ENCODE measurements around the gene ABHD15.

Gene ABHD15

GRCh38 chr17:29546830-29547229, 20.0 kb downstream of the ABHD15 start:
- no peak for DNase-seq

GRCh38 chr17:29546085-29546484, 20.8 kb downstream of the ABHD15 start:
- DNase-seq, result no peak

- no peak for DNase-seq
Measured at GRCh38 chr17:29544066-29544465, 22.8 kb downstream of the ABHD15 start.

- peak in 10 of 56 donors; percentile 2 to 33 (median 6) for DNase-seq
Measured at GRCh38 chr17:29533976-29534375, 32.9 kb downstream of the ABHD15 start.

GRCh38 chr17:29526322-29526721, 40.5 kb downstream of the ABHD15 start:
- no peak for DNase-seq

- peak in 8 of 56 donors; percentile 2 to 25 (median 10) for DNase-seq
Measured at GRCh38 chr17:29524692-29525091, 42.1 kb downstream of the ABHD15 start.

GRCh38 chr17:29518359-29518758, 48.5 kb downstream of the ABHD15 start:
- DNase-seq, result no peak

- no peak for DNase-seq
Measured at GRCh38 chr17:29514792-29515191, 52.0 kb downstream of the ABHD15 start.

GRCh38 chr17:29510953-29511352, 55.9 kb downstream of the ABHD15 start:
- no peak for DNase-seq
